ENCODE measurements around the gene ZNF777.
"Not testable (repeated sequence)": the region's sequence is repeated elsewhere in the genome, so short reads cannot be mapped to it uniquely, and the experiment has no call there.

Gene ZNF777

GRCh38 chr7:149450821-149451220 lies 10.0 kb downstream of the ZNF777 start:
- no peak for DNase-seq (ENCODE audit: low spot score)

- DNase-seq (ENCODE audit: low spot score), result no peak
Observed at GRCh38 chr7:149449897-149450296, 11.0 kb downstream of the ZNF777 start.

DNA sequence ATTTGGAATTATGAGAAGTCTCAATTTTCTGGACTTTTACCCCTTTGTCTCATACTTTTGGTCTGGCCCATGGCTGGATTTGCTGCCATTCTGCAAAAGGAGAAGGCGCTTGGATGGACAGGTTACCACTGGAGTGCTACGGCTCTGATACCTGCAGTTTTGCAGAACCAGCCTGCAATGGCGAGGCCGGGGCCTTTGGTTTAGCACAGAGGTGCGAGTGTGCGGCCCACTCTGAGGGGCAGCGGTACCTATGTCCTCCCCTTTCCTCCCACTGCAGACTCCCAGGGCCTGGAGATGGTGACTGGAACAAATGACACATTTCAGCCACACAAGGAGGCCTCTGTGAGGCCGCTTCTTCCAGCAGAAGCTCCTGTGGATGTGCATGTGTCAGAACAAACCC lies 11.9 kb downstream of the ZNF777 start:
- no peak for DNase-seq (ENCODE audit: low spot score)

GRCh38 chr7:149446026-149446425 lies 14.8 kb downstream of the ZNF777 start:
- DNase-seq (ENCODE audit: low spot score), result not testable (repeated sequence)

DNA sequence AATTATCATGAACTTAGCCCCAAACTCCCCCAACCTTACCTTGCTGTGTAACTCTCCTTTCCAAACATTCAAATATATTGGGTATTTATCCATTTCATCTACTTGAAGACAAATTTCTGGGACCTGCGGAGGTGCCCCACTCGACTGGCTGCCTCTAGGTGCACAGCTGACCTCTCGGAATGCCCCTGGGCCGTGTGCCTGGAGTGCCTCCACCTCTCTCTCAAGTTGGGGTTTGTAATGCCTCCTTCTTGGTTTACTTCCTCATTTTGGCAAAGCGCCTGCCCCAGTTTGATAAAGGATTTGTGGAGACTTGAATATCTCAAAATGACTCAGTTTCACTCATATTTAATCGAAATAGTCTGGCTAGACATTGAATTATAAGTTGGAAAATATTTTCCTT lies 16.6 kb downstream of the ZNF777 start:
- no peak for DNase-seq (ENCODE audit: low spot score)

- DNase-seq (ENCODE audit: low spot score), result no peak
Observed at GRCh38 chr7:149443523-149443922, 17.3 kb downstream of the ZNF777 start.

GRCh38 chr7:149442924-149443323 lies 17.9 kb downstream of the ZNF777 start:
- DNase-seq (ENCODE audit: low spot score), result no peak

- no peak for DNase-seq (ENCODE audit: low spot score)
Observed at GRCh38 chr7:149440222-149440621, 20.6 kb downstream of the ZNF777 start.

GRCh38 chr7:149436358-149436757 lies 24.5 kb downstream of the ZNF777 start:
- DNase-seq (ENCODE audit: low spot score), result no peak

GRCh38 chr7:149433124-149433523 lies 27.7 kb downstream of the ZNF777 start:
- DNase-seq (ENCODE audit: low spot score), result no peak

GRCh38 chr7:149432121-149432691 lies 28.7 kb downstream of the ZNF777 start:
- DNase-seq (ENCODE audit: low spot score), result no peak

GRCh38 chr7:149431486-149432120 lies 29.3 kb downstream of the ZNF777 start:
- no peak for DNase-seq (ENCODE audit: low spot score)

DNA sequence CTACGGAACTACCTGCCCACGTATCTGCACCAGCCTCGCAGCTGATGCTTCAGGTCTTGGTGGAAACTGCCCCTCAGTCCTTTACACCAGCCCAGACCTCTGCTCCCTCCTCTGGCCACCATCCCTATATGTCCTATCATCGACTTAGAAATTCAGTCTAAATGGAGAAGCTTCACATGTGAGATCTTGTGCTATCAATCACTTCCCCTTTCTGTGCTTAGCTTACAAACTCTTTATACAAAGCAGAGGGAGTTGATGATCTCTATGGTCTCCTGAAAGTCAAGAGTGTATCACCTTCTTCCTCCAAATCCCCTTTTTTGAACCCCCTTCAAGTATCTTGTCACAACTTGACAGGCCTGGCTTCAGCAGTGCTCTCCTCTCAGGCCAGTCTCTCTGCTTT lies 30.7 kb downstream of the ZNF777 start:
- DNase-seq (ENCODE audit: low spot score), result no peak

DNA sequence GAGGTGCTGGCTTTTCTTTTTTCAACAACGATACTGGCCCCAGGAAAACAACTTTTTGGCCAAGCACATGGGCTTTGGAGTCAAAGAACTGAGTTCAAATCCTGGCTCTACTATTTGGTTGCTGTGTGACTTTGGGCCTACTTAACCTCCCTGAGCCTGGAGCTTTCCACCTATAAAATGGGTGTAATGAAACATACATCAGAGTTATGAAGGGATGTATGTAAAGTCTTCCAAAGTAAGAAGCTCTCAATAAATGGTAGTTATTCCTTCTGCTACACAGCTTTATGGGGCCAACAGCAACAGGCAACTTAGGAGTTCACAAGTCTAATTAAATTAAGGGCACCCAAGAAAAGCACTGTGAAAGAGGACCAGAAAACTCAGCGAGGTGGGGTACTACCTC lies 33.0 kb downstream of the ZNF777 start:
- no peak for DNase-seq (ENCODE audit: low spot score)

DNA sequence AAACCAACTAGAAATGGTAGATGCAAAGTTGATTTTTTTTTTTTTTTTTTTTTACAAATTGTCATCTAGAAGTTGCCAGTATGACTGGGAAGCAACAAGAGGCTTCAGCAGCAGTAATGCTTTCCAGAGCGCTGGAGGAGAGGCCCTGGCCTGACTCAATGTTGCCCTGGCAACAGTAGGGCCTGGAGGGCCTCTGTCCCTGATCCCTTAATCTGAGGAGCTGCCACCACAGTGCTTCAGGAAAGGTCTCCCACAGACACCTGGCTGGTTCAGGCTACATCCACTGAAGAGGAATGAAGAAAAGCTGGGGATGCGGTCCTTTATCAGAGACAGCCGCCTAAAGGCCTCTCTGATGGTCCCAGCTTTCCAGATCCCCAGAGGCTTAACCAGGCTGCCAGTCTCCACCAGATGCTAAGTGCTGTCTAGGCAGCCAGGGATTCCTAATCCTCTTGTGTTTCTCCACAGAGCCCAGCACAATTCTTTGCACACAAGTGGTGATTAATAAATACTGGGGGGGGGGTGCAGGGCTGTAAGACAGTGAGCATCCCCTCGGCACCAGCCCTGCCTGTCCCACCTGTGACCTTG lies 33.7 kb downstream of the ZNF777 start:
- peak; percentile 81 for DNase-seq (ENCODE audit: low spot score)

DNA sequence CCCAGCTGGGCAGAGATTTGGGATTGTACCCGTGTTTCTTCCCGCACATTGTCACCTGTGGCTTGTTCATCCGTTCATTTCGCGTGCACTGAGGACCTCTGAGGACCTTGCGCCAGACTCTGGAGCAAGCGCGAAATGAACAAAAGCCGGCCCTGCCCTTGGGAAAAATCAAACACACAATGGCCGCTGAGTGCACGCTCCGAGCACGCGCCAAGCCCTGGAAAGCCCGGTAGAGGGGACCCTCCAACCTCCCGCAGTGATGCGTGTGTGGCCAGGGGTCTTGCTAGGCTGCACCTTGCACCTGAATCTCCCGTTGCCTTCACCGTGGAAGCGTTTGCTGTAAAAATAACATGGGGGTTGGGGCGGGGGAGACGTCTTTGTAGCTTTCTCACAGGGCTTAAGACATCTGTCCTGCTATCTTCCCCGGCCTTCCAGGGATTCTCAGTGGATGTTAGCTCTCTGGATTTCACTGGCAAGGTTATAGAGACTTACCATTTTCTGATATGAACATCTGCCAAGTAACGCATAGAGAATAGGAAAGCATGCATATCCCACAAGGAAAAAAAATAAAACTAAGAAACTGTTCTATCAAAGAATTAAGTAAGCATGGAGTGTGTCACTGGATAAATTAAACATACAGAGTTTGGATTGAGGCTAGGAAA lies 37.3 kb downstream of the ZNF777 start:
- no peak for DNase-seq (ENCODE audit: low spot score)

- DNase-seq (ENCODE audit: low spot score), result no peak
Observed at GRCh38 chr7:149422914-149423301, 38.0 kb downstream of the ZNF777 start.

GRCh38 chr7:149422162-149422913 lies 38.5 kb downstream of the ZNF777 start:
- DNase-seq (ENCODE audit: low spot score), result peak; percentile 98

DNA sequence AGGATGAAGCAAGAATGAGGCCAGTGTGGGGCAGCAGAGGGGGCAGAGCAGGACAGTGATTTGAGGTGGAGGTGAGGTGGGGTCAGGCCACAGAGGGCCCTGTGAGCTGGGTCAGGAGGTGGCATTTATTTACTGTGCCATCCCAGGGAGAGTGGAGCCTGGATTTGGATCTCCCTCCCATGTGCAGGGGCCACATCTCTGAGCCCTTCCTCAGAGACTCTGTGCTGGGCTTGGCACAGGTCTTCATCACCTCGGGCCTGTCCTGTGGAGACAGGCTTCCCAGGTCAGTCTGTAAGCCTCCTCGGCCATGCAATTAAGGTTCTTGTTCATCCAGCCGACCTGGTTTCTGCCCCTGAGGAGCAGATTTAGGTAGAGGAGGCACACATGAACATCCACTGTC lies 40.9 kb downstream of the ZNF777 start:
- no peak for DNase-seq (ENCODE audit: low spot score)

- no peak for DNase-seq (ENCODE audit: low spot score)
Observed at GRCh38 chr7:149415391-149416071, 45.3 kb downstream of the ZNF777 start.

DNA sequence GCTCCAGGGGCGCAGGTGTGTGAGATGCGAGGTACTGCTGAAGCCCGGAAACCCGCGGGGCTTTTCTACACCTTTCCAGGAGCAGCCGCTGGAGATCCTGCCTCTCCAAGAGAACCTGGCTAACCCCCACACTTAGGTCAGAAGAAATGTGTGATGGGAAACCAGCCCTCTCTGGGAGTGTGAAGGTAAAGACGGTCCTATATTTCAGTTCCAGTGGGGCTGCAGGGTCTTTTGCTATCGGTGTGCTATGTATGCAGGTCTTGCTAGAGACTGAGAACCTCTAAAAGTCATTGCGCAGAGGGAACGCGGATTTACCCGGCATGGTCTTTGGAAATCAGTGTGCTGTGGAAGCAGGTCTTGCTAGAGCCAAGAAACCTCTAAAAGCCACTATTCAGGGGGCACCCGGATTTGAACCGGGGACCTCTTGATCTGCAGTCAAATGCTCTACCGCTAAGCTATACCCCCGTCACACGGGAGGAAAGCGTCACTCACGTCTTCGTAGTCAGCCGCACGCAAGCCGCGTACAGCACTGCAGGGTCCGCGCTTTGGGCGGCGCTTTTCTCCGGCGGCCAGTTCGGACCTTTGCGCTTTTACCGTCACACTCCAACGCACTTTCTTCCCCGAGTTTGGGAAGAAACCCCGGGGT lies 46.0 kb downstream of the ZNF777 start:
- no peak for DNase-seq (ENCODE audit: low spot score)

DNA sequence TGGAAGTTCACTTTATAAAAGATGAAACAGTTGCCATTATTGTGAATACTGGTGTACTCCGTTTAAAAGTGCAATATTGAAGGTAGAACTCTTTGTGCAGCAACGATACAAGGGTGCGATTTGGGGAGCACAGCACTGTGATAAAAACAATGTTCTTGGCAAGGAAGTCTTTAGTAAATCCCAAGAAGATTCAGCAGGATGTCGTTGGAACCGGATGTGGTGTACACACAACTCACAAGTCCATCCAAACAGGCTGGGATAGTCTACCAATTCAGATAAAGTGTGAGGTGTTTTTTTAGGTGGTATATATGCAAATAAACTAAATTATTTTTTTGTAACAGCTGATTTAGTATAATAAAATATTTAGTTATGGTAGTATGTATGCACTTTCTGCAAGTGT lies 46.7 kb downstream of the ZNF777 start:
- DNase-seq (ENCODE audit: low spot score), result no peak

Measured in D341Med (cell line).